ENCODE results near the gene PTCHD1. TPM values are rescaled to one million over a fixed set of nuclear protein-coding genes. Genes with fewer than 3 reads are reported as not detected.

The PTCHD1 gene
- total RNA-seq, 2 experiments from 2014 or later: not detected

GRCh38 chrX:23422912-23423311 lies 88.3 kb downstream of the PTCHD1 start:
- no peaks in the 10 kb centered on the region for H3K4me1 Mint-ChIP-seq
- H3K27me3 Mint-ChIP-seq: no peaks in the 10 kb centered on the region
- no peaks in the 10 kb centered on the region for H3K36me3 Mint-ChIP-seq
- no peak overlapping the region for H3K4me3 Mint-ChIP-seq
- no peak overlapping the region for H3K27ac Mint-ChIP-seq
- H3K9me3 Mint-ChIP-seq: peaks cover 18% of the 10 kb centered on the region
- no peak for DNase-seq

GRCh38 chrX:23434356-23434884 lies 99.8 kb downstream of the PTCHD1 start:
- H3K4me1 Mint-ChIP-seq: no peaks in the 10 kb centered on the region
- DNase-seq: no peak
- no peak overlapping the region for H3K27ac Mint-ChIP-seq
- H3K9me3 Mint-ChIP-seq: peaks cover 2% of the 10 kb centered on the region
- H3K36me3 Mint-ChIP-seq: no peaks in the 10 kb centered on the region
- H3K4me3 Mint-ChIP-seq: no peak overlapping the region
- H3K27me3 Mint-ChIP-seq: no peaks in the 10 kb centered on the region

- no peak for DNase-seq
- H3K36me3 Mint-ChIP-seq: no peaks in the 10 kb centered on the region
- H3K4me3 Mint-ChIP-seq: no peak overlapping the region
- no peaks in the 10 kb centered on the region for H3K4me1 Mint-ChIP-seq
- H3K9me3 Mint-ChIP-seq: no peaks in the 10 kb centered on the region
- no peak overlapping the region for H3K27ac Mint-ChIP-seq
- H3K27me3 Mint-ChIP-seq: no peaks in the 10 kb centered on the region
These were observed 100.5 kb downstream of the PTCHD1 start for GRCh38 chrX:23435108-23435507.

- Mint-ChIP-seq H3K36me3 (no peaks in the 10 kb centered on the region), H3K9me3 (peaks cover 2% of the 10 kb centered on the region), H3K4me3 (no peak overlapping the region), H3K27me3 (no peaks in the 10 kb centered on the region), H3K27ac (no peak overlapping the region), H3K4me1 (no peaks in the 10 kb centered on the region)
- DNase-seq: no peak
These were observed 100.9 kb downstream of the PTCHD1 start for GRCh38 chrX:23435575-23435974.

GRCh38 chrX:23436875-23437274 lies 102.2 kb downstream of the PTCHD1 start:
- Mint-ChIP-seq H3K4me1 (no peaks in the 10 kb centered on the region), H3K27ac (no peak overlapping the region), H3K36me3 (no peaks in the 10 kb centered on the region), H3K4me3 (no peak overlapping the region), H3K27me3 (no peaks in the 10 kb centered on the region), H3K9me3 (peaks cover 3% of the 10 kb centered on the region)
- no peak for DNase-seq

- DNase-seq: no peak
- H3K4me1 Mint-ChIP-seq: no peaks in the 10 kb centered on the region
- no peaks in the 10 kb centered on the region for H3K36me3 Mint-ChIP-seq
- peaks cover 4% of the 10 kb centered on the region for H3K27me3 Mint-ChIP-seq
- no peak overlapping the region for H3K4me3 Mint-ChIP-seq
- no peak overlapping the region for H3K27ac Mint-ChIP-seq
- no peaks in the 10 kb centered on the region for H3K9me3 Mint-ChIP-seq
These were observed 116.6 kb downstream of the PTCHD1 start for GRCh38 chrX:23451266-23451665.

All from activated naive CD8-positive, alpha-beta T cell treated with anti-CD3 and anti-CD28 coated beads for 36 hours (primary cell).